Tibial nerve (tissue), 4 donors: ENCODE measurements around the gene RMND5B. TPM values are rescaled to one million over a fixed set of nuclear protein-coding genes. Genes with fewer than 3 reads are reported as not detected.

Experiments used
- DNase-seq, 2 donors: peaks; one replicate each; pipeline ENCODE4 v3.0.0-alpha.2; 2019; ENCODE audit warnings: low spot score in 2 of 2
- H3K27ac ChIP-seq, 4 donors: fragments of 200-600 bp; sonication (generic) in 3 of 4; one replicate each; pipeline ENCODE4 v1.5.1; 2017 to 2019; ENCODE audit warnings: mild to moderate bottlenecking in 1 of 4
- H3K27me3 ChIP-seq, 2 donors: fragments of 200-600 bp; sonication (generic) in 1 of 2; one replicate each; pipeline versions ENCODE4 v1.5.1 to v1.6.0; 2017 to 2019
- H3K36me3 ChIP-seq, 3 donors: fragments of 200-600 bp; sonication (generic); one replicate each; pipeline ENCODE4 v1.5.1; 2018 to 2019
- H3K4me1 ChIP-seq, 4 donors: fragments of 200-600 bp; sonication (generic) in 3 of 4; one replicate each; pipeline ENCODE4 v1.5.1; 2017 to 2019
- H3K4me3 ChIP-seq, 4 donors: fragments of 200-600 bp; sonication (generic) in 3 of 4; one replicate each; pipeline ENCODE4 v1.5.1; 2017 to 2019; ENCODE audit warnings: mild to moderate bottlenecking in 1 of 4, moderate library complexity in 1 of 4
- H3K9me3 ChIP-seq, 4 donors: fragments of 200-600 bp; sonication (generic) in 3 of 4; one replicate each; pipeline ENCODE4 v1.5.1; 2017 to 2019
- CTCF ChIP-seq, 5 experiments: fragments of 200-600 bp in 3 of 5; fragments of 450-650 bp in 2 of 5; sonication (generic) in 3 of 5; IDR thresholded peaks; one replicate each; pipeline ENCODE4 v1.5.1; 2016 to 2019; ENCODE audit warnings: antibody characterized with exemption in 5 of 5, mild to moderate bottlenecking in 3 of 5, moderate library complexity in 2 of 5
- EP300 ChIP-seq, 2 donors: sonication (generic); formaldehyde crosslinking; IDR thresholded peaks; one replicate each; pipeline ENCODE4 v1.6.1; 2017; ENCODE audit warnings: antibody characterized with exemption in 2 of 2, mild to moderate bottlenecking in 1 of 2
- POLR2A ChIP-seq, 2 donors: fragments of 450-650 bp; IDR thresholded peaks; one replicate each; pipeline ENCODE4 v1.6.1; 2017; ENCODE audit warnings: antibody characterized with exemption in 2 of 2, mild to moderate bottlenecking in 2 of 2, moderate library complexity in 2 of 2
- WGBS, 2 donors: methylation state at CpG; one replicate each; pipeline ENCODE4 v1.1.5; 2018; 5-methylcytosine and 5-hydroxymethylcytosine counted together
- total RNA-seq, 4 donors: library from RNA; depleted of rRNA; stranded (reverse); fragments of >200 nt; gene quantifications; one replicate each; pipeline ENCODE4 v1.1.0, GENCODE V29; 2016

Gene RMND5B
- total RNA-seq, 4 donors from 2014 or later, result 43.1 to 58.8 (median 53.0) TPM

- H3K27me3 ChIP-seq, result peaks cover 0 to 40% of the 10 kb centered on the region in 2 donors
- peaks cover 0 to 9% (median 0%) of the 10 kb centered on the region in 4 donors for H3K9me3 ChIP-seq
- H3K4me3 ChIP-seq, result no peak overlapping the region
- no peaks in the 10 kb centered on the region for H3K36me3 ChIP-seq
- no peak for DNase-seq
- no peak for TF ChIP-seq EP300 (IDR thresholded peaks at IDR 0.05)
- no peak for TF ChIP-seq POLR2A (IDR thresholded peaks at IDR 0.05)
- TF ChIP-seq CTCF (IDR thresholded peaks at IDR 0.05), result no peak
- 75 to 79% methylated on average over 7 of the region's 7 CpGs for WGBS, 2 donors
- peaks cover 0 to 5% (median under 1%) of the 10 kb centered on the region in 4 donors for H3K4me1 ChIP-seq
- H3K27ac ChIP-seq, result no peak overlapping the region
Measured at GRCh38 chr5:178108446-178108845, 22.4 kb upstream of the RMND5B start.

GRCh38 chr5:178108966-178109365, 21.8 kb upstream of the RMND5B start:
- no peaks in the 10 kb centered on the region for H3K36me3 ChIP-seq
- H3K27me3 ChIP-seq, result peaks cover 0 to 45% of the 10 kb centered on the region in 2 donors
- TF ChIP-seq CTCF (IDR thresholded peaks at IDR 0.05), result no peak
- no peak for TF ChIP-seq EP300 (IDR thresholded peaks at IDR 0.05)
- TF ChIP-seq POLR2A (IDR thresholded peaks at IDR 0.05), result no peak
- no peak overlapping the region for H3K27ac ChIP-seq
- H3K4me1 ChIP-seq, result peaks cover 0 to 10% (median 5%) of the 10 kb centered on the region in 4 donors
- no peak for DNase-seq
- no peak overlapping the region for H3K4me3 ChIP-seq
- H3K9me3 ChIP-seq, result peaks cover 0 to 9% (median 0%) of the 10 kb centered on the region in 4 donors

- Histone ChIP-seq H3K27ac (no peak overlapping the region), H3K9me3 (peaks cover 0 to 9% (median 0%) of the 10 kb centered on the region in 4 donors), H3K27me3 (peaks cover 0 to 61% of the 10 kb centered on the region in 2 donors), H3K4me1 (peaks cover 0 to 26% (median 12%) of the 10 kb centered on the region in 4 donors), H3K36me3 (no peaks in the 10 kb centered on the region), H3K4me3 (no peak overlapping the region)
- WGBS, 2 donors, result 85 to 87% methylated on average over 9 of the region's 9 CpGs
- TF ChIP-seq EP300 (IDR thresholded peaks at IDR 0.05) (no peak), CTCF (IDR thresholded peaks at IDR 0.05) (no peak), POLR2A (IDR thresholded peaks at IDR 0.05) (no peak)
- DNase-seq, result no peak
Measured at GRCh38 chr5:178110511-178110910, 20.3 kb upstream of the RMND5B start.

- DNase-seq, result no peak
- H3K4me3 ChIP-seq, result no peak overlapping the region
- WGBS, 2 donors, result 56 to 75% methylated on average over 3 of the region's 3 CpGs
- TF ChIP-seq EP300 (IDR thresholded peaks at IDR 0.05) (no peak), CTCF (IDR thresholded peaks at IDR 0.05) (no peak), POLR2A (IDR thresholded peaks at IDR 0.05) (no peak)
- H3K27ac ChIP-seq, result no peak overlapping the region
- H3K36me3 ChIP-seq, result no peaks in the 10 kb centered on the region
- H3K9me3 ChIP-seq, result peaks cover 0 to 9% (median 0%) of the 10 kb centered on the region in 4 donors
- peaks cover 0 to 70% of the 10 kb centered on the region in 2 donors for H3K27me3 ChIP-seq
- peaks cover 0 to 27% (median 13%) of the 10 kb centered on the region in 4 donors for H3K4me1 ChIP-seq
Measured at GRCh38 chr5:178111925-178112324, 18.9 kb upstream of the RMND5B start.

- Histone ChIP-seq H3K4me1 (peaks cover 0 to 27% (median 15%) of the 10 kb centered on the region in 4 donors), H3K4me3 (no peak overlapping the region), H3K27me3 (peaks cover 0 to 72% of the 10 kb centered on the region in 2 donors), H3K36me3 (no peaks in the 10 kb centered on the region), H3K9me3 (peaks cover 0 to 9% (median 0%) of the 10 kb centered on the region in 4 donors), H3K27ac (no peak overlapping the region)
- WGBS, 2 donors, result 71 to 85% methylated on average over 5 of the region's 5 CpGs
- DNase-seq, result no peak
- TF ChIP-seq POLR2A (IDR thresholded peaks at IDR 0.05) (no peak), CTCF (IDR thresholded peaks at IDR 0.05) (no peak), EP300 (IDR thresholded peaks at IDR 0.05) (no peak)
Measured at GRCh38 chr5:178112545-178112944, 18.3 kb upstream of the RMND5B start.
